WTC11 (cell line): ENCODE results near the gene TOR4A. TPM values are rescaled to one million over a fixed set of nuclear protein-coding genes. Genes with fewer than 3 reads are reported as not detected.

Experiments used
- CREB1 ChIP-seq: sonication (generic); formaldehyde crosslinking; IDR thresholded peaks from 2 replicates; pipeline ENCODE4 v1.8.0; 2023; ENCODE audit warnings: mild to moderate bottlenecking, missing genetic modification reagents
- HMGA2 ChIP-seq: fragments of 250-450 bp; sonication (Bioruptor Pico); IDR thresholded peaks from 2 replicates; pipeline ENCODE4 v1.4.0; 2021; ENCODE audit warnings: mild to moderate bottlenecking, moderate library complexity
- KAT7 ChIP-seq: sonication (generic); formaldehyde crosslinking; IDR thresholded peaks from 2 replicates; pipeline ENCODE4 v1.8.1; 2023; ENCODE audit warnings: missing genetic modification reagents, mild to moderate bottlenecking, borderline replicate concordance
- MXD4 ChIP-seq: fragments of 250-450 bp; sonication (Bioruptor Pico); IDR thresholded peaks from 2 replicates; pipeline ENCODE4 v1.8.0; 2021; ENCODE audit warnings: mild to moderate bottlenecking, moderate library complexity, borderline replicate concordance
- MYBL2 ChIP-seq: sonication (generic); formaldehyde crosslinking; IDR thresholded peaks from 2 replicates; pipeline ENCODE4 v1.8.1; 2023; ENCODE audit warnings: mild to moderate bottlenecking, moderate library complexity, missing genetic modification reagents
- NFYB ChIP-seq: sonication (generic); formaldehyde crosslinking; conservative IDR thresholded peaks from 2 replicates; pipeline ENCODE4 v1.8.0; 2022; ENCODE audit warnings: low read depth, missing genetic modification reagents
- NR1H2 ChIP-seq: sonication (generic); formaldehyde crosslinking; IDR thresholded peaks from 2 replicates; pipeline ENCODE4 v1.9.0; 2021; ENCODE audit warnings: mild to moderate bottlenecking, moderate library complexity, missing genetic modification reagents
- OVOL2 ChIP-seq: fragments of 250-450 bp; sonication (Bioruptor Pico); IDR thresholded peaks from 2 replicates; pipeline ENCODE4 v1.9.0; 2021; ENCODE audit warnings: mild to moderate bottlenecking, borderline replicate concordance
- SMAD4 ChIP-seq: sonication (generic); formaldehyde crosslinking; IDR thresholded peaks from 2 replicates; pipeline ENCODE4 v1.8.0; 2022; ENCODE audit warnings: mild to moderate bottlenecking, missing genetic modification reagents
- SOX15 ChIP-seq: fragments of 250-450 bp; sonication (Bioruptor Pico); IDR thresholded peaks from 2 replicates; pipeline ENCODE4 v1.9.0; 2021; ENCODE audit warnings: mild to moderate bottlenecking
- TCF7 ChIP-seq: sonication (generic); formaldehyde crosslinking; IDR thresholded peaks from 2 replicates; pipeline ENCODE4 v1.8.0; 2022; ENCODE audit warnings: mild to moderate bottlenecking, low read depth, missing genetic modification reagents, moderate library complexity
- TEAD1 ChIP-seq: sonication (generic); formaldehyde crosslinking; IDR thresholded peaks from 2 replicates; pipeline ENCODE4 v1.8.0; 2022; ENCODE audit warnings: mild to moderate bottlenecking, missing genetic modification reagents
- TEAD4 ChIP-seq: sonication (generic); formaldehyde crosslinking; IDR thresholded peaks from 2 replicates; pipeline ENCODE4 v1.8.0; 2022; ENCODE audit warnings: mild to moderate bottlenecking, missing genetic modification reagents
- TP53 ChIP-seq: sonication (generic); formaldehyde crosslinking; IDR thresholded peaks from 2 replicates; pipeline ENCODE4 v1.8.1; 2023; ENCODE audit warnings: mild to moderate bottlenecking, missing genetic modification reagents
- ZBTB21 ChIP-seq: sonication (generic); formaldehyde crosslinking; IDR thresholded peaks from 2 replicates; pipeline ENCODE4 v1.8.1; 2023; ENCODE audit warnings: mild to moderate bottlenecking, missing genetic modification reagents, borderline replicate concordance
- ZNF232 ChIP-seq: sonication (generic); formaldehyde crosslinking; IDR thresholded peaks from 2 replicates; pipeline ENCODE4 v1.8.0; 2022; ENCODE audit warnings: mild to moderate bottlenecking, missing genetic modification reagents
- total RNA-seq: library from RNA; stranded (reverse); gene quantifications from 3 replicates; pipeline ENCODE4 v1.2.3, GENCODE V29; 2021
- TF ChIP-seq, protein P1 (sequence below): sonication (generic); formaldehyde crosslinking; IDR thresholded peaks from 2 replicates; pipeline ENCODE4 v1.8.1; 2022; ENCODE audit warnings: low read depth, mild to moderate bottlenecking, moderate library complexity, missing genetic modification reagents, borderline replicate concordance
- TF ChIP-seq, protein P2 (sequence below): sonication (generic); formaldehyde crosslinking; IDR thresholded peaks from 2 replicates; pipeline ENCODE4 v1.8.0; 2022; ENCODE audit warnings: mild to moderate bottlenecking, missing genetic modification reagents
- TF ChIP-seq, protein P3 (sequence below): sonication (generic); formaldehyde crosslinking; IDR thresholded peaks from 2 replicates; pipeline ENCODE4 v1.8.0; 2022; ENCODE audit warnings: mild to moderate bottlenecking, missing genetic modification reagents
- TF ChIP-seq, protein P4 (sequence below): sonication (generic); formaldehyde crosslinking; IDR thresholded peaks from 2 replicates; pipeline ENCODE4 v1.8.0; 2022; ENCODE audit warnings: mild to moderate bottlenecking, missing genetic modification reagents
- TF ChIP-seq, protein P5 (sequence below): sonication (generic); formaldehyde crosslinking; IDR thresholded peaks from 2 replicates; pipeline ENCODE4 v1.8.0; 2023; ENCODE audit warnings: missing genetic modification reagents, mild to moderate bottlenecking, borderline replicate concordance
- TF ChIP-seq, protein P6 (sequence below): sonication (generic); formaldehyde crosslinking; IDR thresholded peaks from 2 replicates; pipeline ENCODE4 v1.8.1; 2023; ENCODE audit warnings: mild to moderate bottlenecking, missing genetic modification reagents
- TF ChIP-seq, protein P7 (sequence below): sonication (generic); formaldehyde crosslinking; IDR thresholded peaks from 2 replicates; pipeline ENCODE4 v1.8.0; 2023; ENCODE audit warnings: missing genetic modification reagents
- TF ChIP-seq, protein P8 (sequence below): sonication (generic); formaldehyde crosslinking; IDR thresholded peaks from 2 replicates; pipeline ENCODE4 v1.8.0; 2022; ENCODE audit warnings: missing genetic modification reagents

TOR4A gene
- total RNA-seq, 1 experiment from 2014 or later, result 7.3 TPM

DNA sequence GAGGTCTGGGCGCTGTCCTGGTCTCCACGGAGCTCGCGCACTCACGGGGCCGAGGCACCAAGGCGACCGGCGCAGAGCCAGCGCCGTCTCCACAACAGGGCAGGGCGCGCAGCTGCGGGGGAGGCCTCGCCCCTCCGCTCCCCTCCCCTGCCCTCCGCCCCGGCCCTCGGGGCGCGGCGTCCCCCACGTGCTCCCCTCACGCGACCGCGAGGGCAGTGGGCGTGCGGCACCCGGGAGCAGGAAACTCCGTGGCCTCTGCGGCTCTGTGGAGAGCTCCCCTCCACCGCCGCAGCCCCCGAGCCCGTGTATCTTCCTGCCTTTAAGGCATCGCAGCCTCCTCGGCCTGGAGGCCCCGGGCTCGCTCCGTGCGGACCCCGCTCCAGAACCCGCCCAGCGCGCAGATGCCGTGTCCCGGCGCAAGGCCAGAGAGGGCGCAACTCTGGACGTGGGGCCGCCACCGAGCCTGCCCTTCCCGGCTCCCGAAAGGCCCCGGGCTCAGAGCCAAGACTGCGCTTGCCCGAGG, 37.1 kb upstream of the TOR4A start (continued):
- TF ChIP-seq, protein P1, sequence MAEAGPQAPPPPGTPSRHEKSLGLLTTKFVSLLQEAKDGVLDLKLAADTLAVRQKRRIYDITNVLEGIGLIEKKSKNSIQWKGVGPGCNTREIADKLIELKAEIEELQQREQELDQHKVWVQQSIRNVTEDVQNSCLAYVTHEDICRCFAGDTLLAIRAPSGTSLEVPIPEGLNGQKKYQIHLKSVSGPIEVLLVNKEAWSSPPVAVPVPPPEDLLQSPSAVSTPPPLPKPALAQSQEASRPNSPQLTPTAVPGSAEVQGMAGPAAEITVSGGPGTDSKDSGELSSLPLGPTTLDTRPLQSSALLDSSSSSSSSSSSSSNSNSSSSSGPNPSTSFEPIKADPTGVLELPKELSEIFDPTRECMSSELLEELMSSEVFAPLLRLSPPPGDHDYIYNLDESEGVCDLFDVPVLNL, result no peak
- no peak for TF ChIP-seq MXD4 (CRISPR knock-in tag)
- TF ChIP-seq, protein P2, sequence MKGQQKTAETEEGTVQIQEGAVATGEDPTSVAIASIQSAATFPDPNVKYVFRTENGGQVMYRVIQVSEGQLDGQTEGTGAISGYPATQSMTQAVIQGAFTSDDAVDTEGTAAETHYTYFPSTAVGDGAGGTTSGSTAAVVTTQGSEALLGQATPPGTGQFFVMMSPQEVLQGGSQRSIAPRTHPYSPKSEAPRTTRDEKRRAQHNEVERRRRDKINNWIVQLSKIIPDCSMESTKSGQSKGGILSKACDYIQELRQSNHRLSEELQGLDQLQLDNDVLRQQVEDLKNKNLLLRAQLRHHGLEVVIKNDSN (CRISPR knock-in tag), result peak; percentile 57; the same call in 1 of the 2 replicates
- no peak for TF ChIP-seq TCF7 (CRISPR knock-in tag)
- TF ChIP-seq ZNF232 (CRISPR knock-in tag), result 0 out of 2 replicates have a peak, but pooled peaks have one; percentile 42
- peak; percentile 15; the same call in 1 of the 2 replicates for TF ChIP-seq MYBL2 (CRISPR knock-in tag)
- TF ChIP-seq, protein P3, sequence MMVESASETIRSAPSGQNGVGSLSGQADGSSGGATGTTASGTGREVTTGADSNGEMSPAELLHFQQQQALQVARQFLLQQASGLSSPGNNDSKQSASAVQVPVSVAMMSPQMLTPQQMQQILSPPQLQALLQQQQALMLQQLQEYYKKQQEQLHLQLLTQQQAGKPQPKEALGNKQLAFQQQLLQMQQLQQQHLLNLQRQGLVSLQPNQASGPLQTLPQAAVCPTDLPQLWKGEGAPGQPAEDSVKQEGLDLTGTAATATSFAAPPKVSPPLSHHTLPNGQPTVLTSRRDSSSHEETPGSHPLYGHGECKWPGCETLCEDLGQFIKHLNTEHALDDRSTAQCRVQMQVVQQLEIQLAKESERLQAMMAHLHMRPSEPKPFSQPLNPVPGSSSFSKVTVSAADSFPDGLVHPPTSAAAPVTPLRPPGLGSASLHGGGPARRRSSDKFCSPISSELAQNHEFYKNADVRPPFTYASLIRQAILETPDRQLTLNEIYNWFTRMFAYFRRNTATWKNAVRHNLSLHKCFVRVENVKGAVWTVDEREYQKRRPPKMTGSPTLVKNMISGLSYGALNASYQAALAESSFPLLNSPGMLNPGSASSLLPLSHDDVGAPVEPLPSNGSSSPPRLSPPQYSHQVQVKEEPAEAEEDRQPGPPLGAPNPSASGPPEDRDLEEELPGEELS (CRISPR knock-in tag), result peak; percentile 67; the same call in 1 of the 2 replicates
- TF ChIP-seq KAT7 (CRISPR knock-in tag), result peak; percentile 74; the same call in 1 of the 2 replicates
- no peak for TF ChIP-seq ZBTB21
- TF ChIP-seq, protein P4, sequence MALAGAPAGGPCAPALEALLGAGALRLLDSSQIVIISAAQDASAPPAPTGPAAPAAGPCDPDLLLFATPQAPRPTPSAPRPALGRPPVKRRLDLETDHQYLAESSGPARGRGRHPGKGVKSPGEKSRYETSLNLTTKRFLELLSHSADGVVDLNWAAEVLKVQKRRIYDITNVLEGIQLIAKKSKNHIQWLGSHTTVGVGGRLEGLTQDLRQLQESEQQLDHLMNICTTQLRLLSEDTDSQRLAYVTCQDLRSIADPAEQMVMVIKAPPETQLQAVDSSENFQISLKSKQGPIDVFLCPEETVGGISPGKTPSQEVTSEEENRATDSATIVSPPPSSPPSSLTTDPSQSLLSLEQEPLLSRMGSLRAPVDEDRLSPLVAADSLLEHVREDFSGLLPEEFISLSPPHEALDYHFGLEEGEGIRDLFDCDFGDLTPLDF, result 0 out of 2 replicates have a peak, but pooled peaks have one; percentile 46
- no peak for TF ChIP-seq NFYB (CRISPR knock-in tag)
- no peak for TF ChIP-seq NR1H2
- TF ChIP-seq, protein P5, sequence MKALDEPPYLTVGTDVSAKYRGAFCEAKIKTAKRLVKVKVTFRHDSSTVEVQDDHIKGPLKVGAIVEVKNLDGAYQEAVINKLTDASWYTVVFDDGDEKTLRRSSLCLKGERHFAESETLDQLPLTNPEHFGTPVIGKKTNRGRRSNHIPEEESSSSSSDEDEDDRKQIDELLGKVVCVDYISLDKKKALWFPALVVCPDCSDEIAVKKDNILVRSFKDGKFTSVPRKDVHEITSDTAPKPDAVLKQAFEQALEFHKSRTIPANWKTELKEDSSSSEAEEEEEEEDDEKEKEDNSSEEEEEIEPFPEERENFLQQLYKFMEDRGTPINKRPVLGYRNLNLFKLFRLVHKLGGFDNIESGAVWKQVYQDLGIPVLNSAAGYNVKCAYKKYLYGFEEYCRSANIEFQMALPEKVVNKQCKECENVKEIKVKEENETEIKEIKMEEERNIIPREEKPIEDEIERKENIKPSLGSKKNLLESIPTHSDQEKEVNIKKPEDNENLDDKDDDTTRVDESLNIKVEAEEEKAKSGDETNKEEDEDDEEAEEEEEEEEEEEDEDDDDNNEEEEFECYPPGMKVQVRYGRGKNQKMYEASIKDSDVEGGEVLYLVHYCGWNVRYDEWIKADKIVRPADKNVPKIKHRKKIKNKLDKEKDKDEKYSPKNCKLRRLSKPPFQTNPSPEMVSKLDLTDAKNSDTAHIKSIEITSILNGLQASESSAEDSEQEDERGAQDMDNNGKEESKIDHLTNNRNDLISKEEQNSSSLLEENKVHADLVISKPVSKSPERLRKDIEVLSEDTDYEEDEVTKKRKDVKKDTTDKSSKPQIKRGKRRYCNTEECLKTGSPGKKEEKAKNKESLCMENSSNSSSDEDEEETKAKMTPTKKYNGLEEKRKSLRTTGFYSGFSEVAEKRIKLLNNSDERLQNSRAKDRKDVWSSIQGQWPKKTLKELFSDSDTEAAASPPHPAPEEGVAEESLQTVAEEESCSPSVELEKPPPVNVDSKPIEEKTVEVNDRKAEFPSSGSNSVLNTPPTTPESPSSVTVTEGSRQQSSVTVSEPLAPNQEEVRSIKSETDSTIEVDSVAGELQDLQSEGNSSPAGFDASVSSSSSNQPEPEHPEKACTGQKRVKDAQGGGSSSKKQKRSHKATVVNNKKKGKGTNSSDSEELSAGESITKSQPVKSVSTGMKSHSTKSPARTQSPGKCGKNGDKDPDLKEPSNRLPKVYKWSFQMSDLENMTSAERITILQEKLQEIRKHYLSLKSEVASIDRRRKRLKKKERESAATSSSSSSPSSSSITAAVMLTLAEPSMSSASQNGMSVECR, result peak; percentile 76
- no peak for TF ChIP-seq SMAD4 (CRISPR knock-in tag)
- TF ChIP-seq SOX15, result no peak
- TF ChIP-seq, protein P6, sequence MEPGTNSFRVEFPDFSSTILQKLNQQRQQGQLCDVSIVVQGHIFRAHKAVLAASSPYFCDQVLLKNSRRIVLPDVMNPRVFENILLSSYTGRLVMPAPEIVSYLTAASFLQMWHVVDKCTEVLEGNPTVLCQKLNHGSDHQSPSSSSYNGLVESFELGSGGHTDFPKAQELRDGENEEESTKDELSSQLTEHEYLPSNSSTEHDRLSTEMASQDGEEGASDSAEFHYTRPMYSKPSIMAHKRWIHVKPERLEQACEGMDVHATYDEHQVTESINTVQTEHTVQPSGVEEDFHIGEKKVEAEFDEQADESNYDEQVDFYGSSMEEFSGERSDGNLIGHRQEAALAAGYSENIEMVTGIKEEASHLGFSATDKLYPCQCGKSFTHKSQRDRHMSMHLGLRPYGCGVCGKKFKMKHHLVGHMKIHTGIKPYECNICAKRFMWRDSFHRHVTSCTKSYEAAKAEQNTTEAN (CRISPR knock-in tag), result peak; percentile 80; the same call in 1 of the 2 replicates
- TF ChIP-seq, protein P7, sequence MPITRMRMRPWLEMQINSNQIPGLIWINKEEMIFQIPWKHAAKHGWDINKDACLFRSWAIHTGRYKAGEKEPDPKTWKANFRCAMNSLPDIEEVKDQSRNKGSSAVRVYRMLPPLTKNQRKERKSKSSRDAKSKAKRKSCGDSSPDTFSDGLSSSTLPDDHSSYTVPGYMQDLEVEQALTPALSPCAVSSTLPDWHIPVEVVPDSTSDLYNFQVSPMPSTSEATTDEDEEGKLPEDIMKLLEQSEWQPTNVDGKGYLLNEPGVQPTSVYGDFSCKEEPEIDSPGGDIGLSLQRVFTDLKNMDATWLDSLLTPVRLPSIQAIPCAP (CRISPR knock-in tag), result 0 out of 2 replicates have a peak, but pooled peaks have one; percentile 52
- TF ChIP-seq OVOL2, result no peak
- TF ChIP-seq TEAD4 (CRISPR knock-in tag), result no peak; the same call in 1 of the 2 replicates
- no peak for TF ChIP-seq CREB1
- TF ChIP-seq, protein P8, sequence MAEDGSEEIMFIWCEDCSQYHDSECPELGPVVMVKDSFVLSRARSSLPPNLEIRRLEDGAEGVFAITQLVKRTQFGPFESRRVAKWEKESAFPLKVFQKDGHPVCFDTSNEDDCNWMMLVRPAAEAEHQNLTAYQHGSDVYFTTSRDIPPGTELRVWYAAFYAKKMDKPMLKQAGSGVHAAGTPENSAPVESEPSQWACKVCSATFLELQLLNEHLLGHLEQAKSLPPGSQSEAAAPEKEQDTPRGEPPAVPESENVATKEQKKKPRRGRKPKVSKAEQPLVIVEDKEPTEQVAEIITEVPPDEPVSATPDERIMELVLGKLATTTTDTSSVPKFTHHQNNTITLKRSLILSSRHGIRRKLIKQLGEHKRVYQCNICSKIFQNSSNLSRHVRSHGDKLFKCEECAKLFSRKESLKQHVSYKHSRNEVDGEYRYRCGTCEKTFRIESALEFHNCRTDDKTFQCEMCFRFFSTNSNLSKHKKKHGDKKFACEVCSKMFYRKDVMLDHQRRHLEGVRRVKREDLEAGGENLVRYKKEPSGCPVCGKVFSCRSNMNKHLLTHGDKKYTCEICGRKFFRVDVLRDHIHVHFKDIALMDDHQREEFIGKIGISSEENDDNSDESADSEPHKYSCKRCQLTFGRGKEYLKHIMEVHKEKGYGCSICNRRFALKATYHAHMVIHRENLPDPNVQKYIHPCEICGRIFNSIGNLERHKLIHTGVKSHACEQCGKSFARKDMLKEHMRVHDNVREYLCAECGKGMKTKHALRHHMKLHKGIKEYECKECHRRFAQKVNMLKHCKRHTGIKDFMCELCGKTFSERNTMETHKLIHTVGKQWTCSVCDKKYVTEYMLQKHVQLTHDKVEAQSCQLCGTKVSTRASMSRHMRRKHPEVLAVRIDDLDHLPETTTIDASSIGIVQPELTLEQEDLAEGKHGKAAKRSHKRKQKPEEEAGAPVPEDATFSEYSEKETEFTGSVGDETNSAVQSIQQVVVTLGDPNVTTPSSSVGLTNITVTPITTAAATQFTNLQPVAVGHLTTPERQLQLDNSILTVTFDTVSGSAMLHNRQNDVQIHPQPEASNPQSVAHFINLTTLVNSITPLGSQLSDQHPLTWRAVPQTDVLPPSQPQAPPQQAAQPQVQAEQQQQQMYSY, result no peak
- TF ChIP-seq HMGA2, result no peak
- TF ChIP-seq TEAD1, result peak; percentile 79; the same call in 1 of the 2 replicates
- peak; percentile 85; the same call in 1 of the 2 replicates for TF ChIP-seq TP53 (CRISPR knock-in tag)
